GM23248 (cell line): ENCODE measurements around the gene NBPF4. TPM values are rescaled to one million over a fixed set of nuclear protein-coding genes. Genes with fewer than 3 reads are reported as not detected.
"Not testable (repeated sequence)": the region's sequence is repeated elsewhere in the genome, so short reads cannot be mapped to it uniquely, and the experiment has no call there.

Source experiments
- DNase-seq: peaks from one replicate; pipeline ENCODE4 v3.0.0-alpha.2; 2015
- H2AFZ ChIP-seq: fragments of 200-600 bp; sonication (generic); 2 replicates; pipeline ENCODE4 v1.6.1; 2016; ENCODE audit warnings: antibody characterized with exemption
- H3F3A ChIP-seq: fragments of 200-600 bp; sonication (generic); 2 replicates; pipeline ENCODE4 v1.6.1; 2016; ENCODE audit warnings: mild to moderate bottlenecking, antibody characterized with exemption, mixed run types; ENCODE audit not compliant: insufficient read depth
- H3K27ac ChIP-seq: fragments of 200-600 bp; sonication (generic); 2 replicates; pipeline ENCODE4 v1.5.1; 2016; ENCODE audit warnings: mild to moderate bottlenecking
- H3K27me3 ChIP-seq: fragments of 200-600 bp; sonication (generic); replicated peaks from 2 replicates; pipeline ENCODE4 v1.6.1; 2016; ENCODE audit warnings: mild to moderate bottlenecking; ENCODE audit not compliant: insufficient read depth
- H3K36me3 ChIP-seq: fragments of 200-600 bp; sonication (generic); 2 replicates; pipeline ENCODE4 v1.6.1; 2016; ENCODE audit warnings: low read depth, mild to moderate bottlenecking
- H3K4me1 ChIP-seq: fragments of 200-600 bp; sonication (generic); 2 replicates; pipeline ENCODE4 v1.6.1; 2016; ENCODE audit warnings: mild to moderate bottlenecking; ENCODE audit not compliant: insufficient read depth
- H3K4me2 ChIP-seq: fragments of 200-600 bp; sonication (generic); one replicate; pipeline ENCODE4 v1.6.1; 2016; ENCODE audit warnings: mild to moderate bottlenecking; ENCODE audit not compliant: unreplicated experiment
- H3K4me3 ChIP-seq: fragments of 200-600 bp; sonication (generic); 2 replicates; pipeline ENCODE4 v1.5.1; 2016; ENCODE audit warnings: mild to moderate bottlenecking
- H3K79me2 ChIP-seq: fragments of 200-600 bp; sonication (generic); 2 replicates; pipeline ENCODE4 v1.6.1; 2016; ENCODE audit warnings: mild to moderate bottlenecking; ENCODE audit not compliant: insufficient read depth
- H3K9ac ChIP-seq: fragments of 200-600 bp; sonication (generic); 2 replicates; pipeline ENCODE4 v1.6.1; 2016; ENCODE audit warnings: mild to moderate bottlenecking
- H3K9me2 ChIP-seq: fragments of 200-600 bp; sonication (generic); 2 replicates; pipeline ENCODE4 v1.6.1; 2016; ENCODE audit warnings: mixed run types, mild to moderate bottlenecking, moderate library complexity; ENCODE audit not compliant: insufficient read depth
- H3K9me3 ChIP-seq: fragments of 200-600 bp; sonication (generic); one replicate; pipeline ENCODE4 v1.6.1; 2017; ENCODE audit warnings: low read depth
- H4K20me1 ChIP-seq: fragments of 200-600 bp; sonication (generic); 2 replicates; pipeline ENCODE4 v1.6.0; 2016; ENCODE audit not compliant: insufficient read depth
- EZH2 ChIP-seq: fragments of 200-600 bp; sonication (generic); IDR thresholded peaks from 2 replicates; pipeline ENCODE4 v1.6.1; 2018; ENCODE audit warnings: antibody characterized with exemption, mild to moderate bottlenecking; ENCODE audit not compliant: insufficient read depth, poor library complexity, severe bottlenecking
- EZH2phosphoT487 ChIP-seq: fragments of 200-600 bp; sonication (generic); IDR thresholded peaks from 2 replicates; pipeline ENCODE4 v1.6.1; 2018; ENCODE audit warnings: antibody characterized with exemption, moderate library complexity, mild to moderate bottlenecking, low read depth; ENCODE audit not compliant: insufficient read depth
- WGBS, 2 experiments: methylation state at CpG; one replicate each; pipeline ENCODE4 v1.1.6; 2015 to 2017; ENCODE audit warnings: low lambda C conversion rate in 2 of 2, low coverage in 1 of 2; ENCODE audit errors: missing lambda C conversion rate in 2 of 2; 5-methylcytosine and 5-hydroxymethylcytosine counted together
- in situ Hi-C: fragments of 300-500 bp; cut with MboI; formaldehyde crosslinking; loops from 2 replicates; pipeline ENCODE4 v1.15.0; 2020
- polyA plus RNA-seq: library from polyadenylated mRNA; unstranded; fragments of >200 nt; fragmentation: Nextera tagmentation; extraction: Ambion mirVana; gene quantifications from 2 replicates; pipeline ENCODE4 v1.2.1, GENCODE V29; 2016
- total RNA-seq: library from RNA; depleted of rRNA; stranded (reverse); fragments of >200 nt; shearing (Covaris generic); gene quantifications from 2 replicates; pipeline ENCODE4 v1.2.3, GENCODE V29; 2014

NBPF4 gene
- total and polyA plus RNA-seq, 2 experiments from 2014 or later = not detected

DNA sequence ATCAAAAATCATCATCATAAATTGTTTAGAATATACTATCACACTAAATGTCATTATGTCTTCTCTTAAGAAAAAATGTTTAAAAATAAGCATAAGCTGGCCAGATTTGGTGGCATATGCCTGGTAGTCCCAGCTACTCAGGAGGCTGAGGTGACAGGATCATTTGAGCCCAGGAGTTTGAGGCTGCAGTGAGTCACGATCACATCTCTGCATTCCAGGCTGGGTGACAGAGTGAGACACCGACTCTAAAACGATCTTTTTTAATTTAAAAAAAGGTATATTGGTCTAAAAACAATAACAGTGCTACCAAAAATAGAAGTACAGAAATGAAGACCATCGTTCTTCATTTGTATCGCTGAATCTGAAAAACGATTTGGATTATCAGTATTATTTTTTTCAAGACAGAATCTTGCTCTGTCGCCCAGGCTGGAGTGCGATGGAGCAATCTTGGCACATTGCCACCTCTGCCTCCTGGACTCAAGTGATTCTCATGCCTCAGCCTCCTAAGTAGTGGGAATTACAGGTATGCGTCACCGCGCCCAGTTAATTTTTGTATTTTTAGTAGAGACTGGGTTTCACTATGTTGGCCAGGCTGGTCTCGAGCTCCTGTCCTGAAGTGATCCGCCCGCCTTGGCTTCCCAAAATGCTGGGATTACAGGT lies 26.2 kb downstream of the NBPF4 start:
- H3K4me2 ChIP-seq, H3K9ac ChIP-seq, H2AFZ ChIP-seq, H3K36me3 ChIP-seq, H3K79me2 ChIP-seq, DNase-seq, H4K20me1 ChIP-seq, H3K4me3 ChIP-seq, H3K27me3 ChIP-seq, H3K9me3 ChIP-seq, H3F3A ChIP-seq, H3K4me1 ChIP-seq, H3K9me2 ChIP-seq, in situ Hi-C loops, H3K27ac ChIP-seq: not testable (repeated sequence)
- 87 to 91% methylated on average over 14 of the region's 14 CpGs for WGBS, 2 experiments

DNA sequence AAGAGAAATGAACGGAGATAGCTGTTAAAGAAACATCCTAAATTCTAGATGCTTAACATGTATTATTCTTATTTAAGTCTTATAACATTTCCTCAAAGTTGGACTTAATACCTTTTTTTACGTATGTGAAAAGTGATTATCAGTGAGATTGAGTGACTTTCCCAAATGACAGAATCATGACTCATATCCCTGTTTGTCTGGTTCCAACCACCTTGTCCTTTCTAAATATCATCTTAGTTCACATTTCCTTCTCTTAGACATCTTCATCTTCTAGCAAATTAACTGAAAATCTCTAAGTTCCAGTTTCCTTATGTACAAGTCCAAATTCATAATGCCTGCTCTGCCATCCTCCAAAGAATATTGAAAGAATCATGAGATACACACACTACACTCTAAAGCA lies 26.9 kb downstream of the NBPF4 start:
- H3K36me3 ChIP-seq, H3K9me2 ChIP-seq, H2AFZ ChIP-seq, H4K20me1 ChIP-seq, H3K9me3 ChIP-seq, H3K4me1 ChIP-seq, H3K4me3 ChIP-seq, DNase-seq, H3K27me3 ChIP-seq, H3K4me2 ChIP-seq, H3K9ac ChIP-seq, H3K27ac ChIP-seq, in situ Hi-C loops, H3K79me2 ChIP-seq, H3F3A ChIP-seq: not testable (repeated sequence)
- 35 to 53% methylated on average over 2 of the region's 2 CpGs for WGBS, 2 experiments

DNA sequence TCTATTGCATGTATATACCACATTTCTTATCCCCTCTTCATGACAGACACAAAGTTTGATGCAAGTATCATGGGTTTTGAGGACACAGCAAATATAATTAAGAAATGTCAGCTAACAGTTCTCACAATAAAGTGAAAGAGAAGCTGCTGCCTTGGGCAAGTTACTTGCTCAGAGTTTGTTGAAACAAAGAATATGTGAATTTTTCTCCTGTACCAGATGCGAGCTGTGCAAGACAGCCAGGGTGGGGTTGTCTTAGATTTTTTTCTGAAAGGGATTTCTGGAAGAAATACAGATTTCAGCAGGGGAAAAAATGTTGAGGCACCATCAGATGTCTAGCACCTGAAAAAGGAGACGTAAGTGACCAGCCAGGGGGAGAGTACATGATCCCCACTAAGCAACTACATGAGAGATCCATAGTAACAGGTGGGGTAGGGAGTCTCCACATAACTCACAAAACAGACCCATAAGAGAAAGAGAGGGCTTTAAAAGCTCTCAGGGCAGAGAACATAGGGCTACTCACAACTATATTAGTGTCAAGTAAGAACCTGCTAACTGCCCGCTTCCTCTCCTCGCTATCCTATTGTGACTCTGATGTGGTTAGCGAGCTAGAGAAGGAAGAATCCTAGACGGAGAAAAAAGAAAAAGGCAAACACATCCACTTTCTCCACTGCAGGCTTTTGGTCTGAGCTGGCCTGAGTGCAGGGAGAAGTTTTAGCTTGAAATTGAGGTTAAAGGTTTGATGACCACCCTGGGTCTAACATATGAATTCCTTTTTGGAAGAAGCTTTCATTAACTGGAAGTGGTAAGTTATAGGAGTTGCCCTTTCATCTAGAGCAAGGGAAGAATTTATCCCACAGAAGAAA lies 27.6 kb downstream of the NBPF4 start:
- H3K36me3 ChIP-seq, in situ Hi-C loops, H3K27me3 ChIP-seq, H3K4me2 ChIP-seq, H2AFZ ChIP-seq, H3F3A ChIP-seq, H3K9ac ChIP-seq, DNase-seq, H3K9me3 ChIP-seq, H3K9me2 ChIP-seq, H3K79me2 ChIP-seq, H3K4me1 ChIP-seq, H3K27ac ChIP-seq, H4K20me1 ChIP-seq, H3K4me3 ChIP-seq: not testable (repeated sequence)
- WGBS, 2 experiments = 63 to 73% methylated on average over 6 of the region's 6 CpGs

DNA sequence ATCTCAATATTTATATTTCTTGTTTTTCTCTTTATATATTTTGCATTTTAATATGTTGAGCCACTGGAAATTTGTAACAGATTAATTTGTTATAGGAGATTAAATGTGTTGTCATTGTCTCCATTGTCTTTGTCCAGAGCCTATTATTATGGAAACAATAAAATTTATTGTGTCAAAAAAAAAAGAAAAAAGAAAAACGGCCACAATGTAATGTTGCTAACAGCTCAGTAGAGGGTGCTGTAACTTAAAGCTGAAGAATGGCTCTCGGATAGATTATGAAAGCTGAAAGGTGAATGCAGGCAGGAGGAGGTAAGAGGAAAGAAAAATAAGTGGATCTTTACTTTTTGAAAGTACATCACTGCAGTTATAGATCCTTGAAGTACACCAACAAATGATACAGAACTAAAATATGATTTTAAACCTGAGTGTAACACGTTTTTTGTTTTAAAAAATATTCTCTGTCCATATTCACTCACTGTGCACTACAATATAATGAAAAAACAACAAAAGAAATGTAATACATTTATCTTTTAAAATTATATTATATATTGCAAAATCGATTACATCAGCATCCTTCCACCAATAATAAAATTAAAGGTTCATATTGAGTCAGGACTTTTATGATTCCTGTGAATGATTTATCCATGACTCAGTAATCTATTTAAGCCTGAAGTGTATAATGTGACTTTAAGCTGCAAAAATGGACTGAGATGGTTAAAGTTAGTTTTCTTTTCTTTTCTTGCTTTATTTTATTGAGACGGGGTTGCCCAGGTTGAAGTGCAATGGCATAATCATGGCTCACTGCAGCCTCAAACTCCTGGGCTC lies 29.0 kb downstream of the NBPF4 start:
- H3K4me1 ChIP-seq, H4K20me1 ChIP-seq, H2AFZ ChIP-seq, H3K27ac ChIP-seq, H3K9me3 ChIP-seq, H3K79me2 ChIP-seq, H3K4me3 ChIP-seq, H3K36me3 ChIP-seq, H3K9me2 ChIP-seq, in situ Hi-C loops, H3K27me3 ChIP-seq, H3F3A ChIP-seq, H3K9ac ChIP-seq: not testable (repeated sequence)
- DNase-seq = peak; percentile 52
- H3K4me2 ChIP-seq = peak overlapping the region; percentile 26
- WGBS, 2 experiments = 1 to 13% methylated on average over 4 to 5 of the region's 5 CpGs

DNA sequence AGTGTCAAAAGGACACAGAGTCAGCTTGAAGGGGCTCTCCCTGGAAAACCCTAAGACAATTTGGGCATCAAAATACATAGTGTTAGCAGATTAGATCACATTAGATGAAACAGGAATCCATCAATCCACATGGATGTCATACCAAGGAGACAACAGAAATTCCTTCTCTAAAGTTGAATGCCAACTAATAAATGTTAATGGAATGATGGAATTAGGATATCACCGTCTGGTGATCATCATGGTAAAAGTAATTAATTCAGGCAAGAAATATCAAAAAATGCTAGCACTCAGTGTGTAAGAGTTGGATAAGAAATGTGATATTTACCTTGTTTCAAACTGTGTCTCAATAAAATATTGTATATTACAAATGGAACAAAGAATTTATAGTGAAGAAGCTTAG lies 32.9 kb downstream of the NBPF4 start:
- in situ Hi-C loops = no loop called here
- no peaks in the 10 kb centered on the region for H3F3A ChIP-seq
- peaks cover 38% of the 10 kb centered on the region for H3K27me3 ChIP-seq
- H3K79me2 ChIP-seq = no peaks in the 10 kb centered on the region
- no peak overlapping the region for H2AFZ ChIP-seq
- H3K27ac ChIP-seq = no peak overlapping the region
- DNase-seq = no peak
- no peak overlapping the region for H3K4me3 ChIP-seq
- no peak for TF ChIP-seq EZH2phosphoT487
- no peak for TF ChIP-seq EZH2
- no peaks in the 10 kb centered on the region for H3K9me2 ChIP-seq
- no peaks in the 10 kb centered on the region for H3K4me1 ChIP-seq
- 31 to 68% methylated on average over 1 of the region's 1 CpG for WGBS, 2 experiments
- no peaks in the 10 kb centered on the region for H3K9me3 ChIP-seq
- H3K9ac ChIP-seq = no peak overlapping the region
- H3K4me2 ChIP-seq = no peak overlapping the region
- no peaks in the 10 kb centered on the region for H3K36me3 ChIP-seq
- H4K20me1 ChIP-seq = no peaks in the 10 kb centered on the region
